Stimulated activated CD4-positive, alpha-beta T cell treated with anti-CD3 and anti-CD28 coated beads, TNF-alpha, amount 100 ng/mL, for 4 hours (primary cell): ENCODE data around the gene STARD7.

ENCODE experiments used
- DNase-seq, 3 experiments: peaks; one replicate each; pipeline ENCODE4 v3.0.0-alpha.2; 2020; ENCODE audit warnings: low read depth in 3 of 3

STARD7 gene

GRCh38 chr2:96198921-96199320 lies 9.7 kb downstream of the STARD7 start:
- DNase-seq: no peak

- no peak for DNase-seq
Observed at GRCh38 chr2:96197546-96198255, 10.9 kb downstream of the STARD7 start.

- DNase-seq: no peak
Observed at GRCh38 chr2:96195410-96196066, 13.1 kb downstream of the STARD7 start.

GRCh38 chr2:96191937-96192670 lies 16.5 kb downstream of the STARD7 start:
- no peak for DNase-seq

GRCh38 chr2:96188821-96189526 lies 19.7 kb downstream of the STARD7 start:
- no peak for DNase-seq

- no peak for DNase-seq
Observed at GRCh38 chr2:96186562-96186961, 22.1 kb downstream of the STARD7 start.

GRCh38 chr2:96185516-96185915 lies 23.1 kb downstream of the STARD7 start:
- no peak for DNase-seq

- no peak for DNase-seq
Observed at GRCh38 chr2:96184989-96185388, 23.6 kb downstream of the STARD7 start.

- DNase-seq: no peak
Observed at GRCh38 chr2:96184188-96184587, 24.4 kb downstream of the STARD7 start.

GRCh38 chr2:96181529-96181928 lies 27.1 kb downstream of the STARD7 start:
- no peak for DNase-seq

- no peak for DNase-seq
Observed at GRCh38 chr2:96180521-96180920, 28.1 kb downstream of the STARD7 start.

- DNase-seq: no peak
Observed at GRCh38 chr2:96180002-96180401, 28.6 kb downstream of the STARD7 start.

- DNase-seq: no peak
Observed at GRCh38 chr2:96176661-96177060, 32.0 kb downstream of the STARD7 start.

GRCh38 chr2:96175951-96176350 lies 32.7 kb downstream of the STARD7 start:
- DNase-seq: no peak

GRCh38 chr2:96174251-96175144 lies 34.1 kb downstream of the STARD7 start:
- peak; percentile 71 to 76 (median 75) for DNase-seq

GRCh38 chr2:96171831-96172230 lies 36.8 kb downstream of the STARD7 start:
- no peak for DNase-seq

GRCh38 chr2:96170626-96171025 lies 38.0 kb downstream of the STARD7 start:
- no peak for DNase-seq

- no peak for DNase-seq
Observed at GRCh38 chr2:96169868-96170507, 38.6 kb downstream of the STARD7 start.

- DNase-seq: no peak
Observed at GRCh38 chr2:96167407-96168013, 41.1 kb downstream of the STARD7 start.
